ENCODE results near the gene MPPED1.

DNA sequence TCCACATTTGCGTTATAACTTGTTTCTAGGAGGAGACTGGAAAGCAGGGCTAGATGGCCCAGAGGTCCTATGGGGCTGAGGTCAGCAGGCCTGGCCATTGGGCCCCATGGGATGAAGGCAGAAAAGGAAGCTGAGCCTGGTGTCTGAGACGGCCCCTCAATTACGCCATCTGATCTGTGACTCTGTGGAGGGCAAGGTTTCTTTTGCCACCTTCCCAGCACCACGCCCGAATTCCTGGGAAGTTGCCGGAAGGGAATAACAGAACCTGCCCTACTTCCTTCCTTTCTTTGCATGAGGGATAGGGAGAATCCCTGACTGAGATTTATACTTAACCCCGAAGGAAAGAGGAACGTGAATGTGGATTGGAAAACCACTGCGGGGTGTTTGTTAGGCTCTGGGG lies 118.1 kb downstream of the MPPED1 start:
- TF ChIP-seq, protein P1, sequence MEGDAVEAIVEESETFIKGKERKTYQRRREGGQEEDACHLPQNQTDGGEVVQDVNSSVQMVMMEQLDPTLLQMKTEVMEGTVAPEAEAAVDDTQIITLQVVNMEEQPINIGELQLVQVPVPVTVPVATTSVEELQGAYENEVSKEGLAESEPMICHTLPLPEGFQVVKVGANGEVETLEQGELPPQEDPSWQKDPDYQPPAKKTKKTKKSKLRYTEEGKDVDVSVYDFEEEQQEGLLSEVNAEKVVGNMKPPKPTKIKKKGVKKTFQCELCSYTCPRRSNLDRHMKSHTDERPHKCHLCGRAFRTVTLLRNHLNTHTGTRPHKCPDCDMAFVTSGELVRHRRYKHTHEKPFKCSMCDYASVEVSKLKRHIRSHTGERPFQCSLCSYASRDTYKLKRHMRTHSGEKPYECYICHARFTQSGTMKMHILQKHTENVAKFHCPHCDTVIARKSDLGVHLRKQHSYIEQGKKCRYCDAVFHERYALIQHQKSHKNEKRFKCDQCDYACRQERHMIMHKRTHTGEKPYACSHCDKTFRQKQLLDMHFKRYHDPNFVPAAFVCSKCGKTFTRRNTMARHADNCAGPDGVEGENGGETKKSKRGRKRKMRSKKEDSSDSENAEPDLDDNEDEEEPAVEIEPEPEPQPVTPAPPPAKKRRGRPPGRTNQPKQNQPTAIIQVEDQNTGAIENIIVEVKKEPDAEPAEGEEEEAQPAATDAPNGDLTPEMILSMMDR (IDR thresholded peaks at IDR 0.05) = no peak
- no peak for TF ChIP-seq POLR2A (IDR thresholded peaks at IDR 0.05)

Data from esophagus squamous epithelium (tissue), 4 donors.